Measurements from ENCODE around the gene NID1.

DNA sequence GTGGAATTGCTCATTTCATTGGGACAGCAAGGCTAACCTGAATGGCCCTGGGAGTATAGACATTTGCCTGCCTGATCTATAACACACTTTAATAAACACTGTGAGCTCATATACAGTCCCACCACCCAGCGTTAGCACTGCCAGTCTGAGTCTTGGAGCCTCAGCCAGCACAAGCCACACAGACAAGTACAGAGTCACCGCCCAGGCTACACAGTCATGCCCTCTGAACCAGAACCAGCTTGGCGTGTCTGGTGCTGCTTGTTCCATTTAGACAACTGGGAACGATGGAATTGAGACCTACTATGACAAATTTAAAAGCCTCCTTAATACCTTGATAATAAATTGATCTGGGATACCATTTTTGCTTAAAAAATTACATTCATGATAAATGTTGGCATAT lies 31.6 kb downstream of the NID1 start:
- TF ChIP-seq, protein P1, sequence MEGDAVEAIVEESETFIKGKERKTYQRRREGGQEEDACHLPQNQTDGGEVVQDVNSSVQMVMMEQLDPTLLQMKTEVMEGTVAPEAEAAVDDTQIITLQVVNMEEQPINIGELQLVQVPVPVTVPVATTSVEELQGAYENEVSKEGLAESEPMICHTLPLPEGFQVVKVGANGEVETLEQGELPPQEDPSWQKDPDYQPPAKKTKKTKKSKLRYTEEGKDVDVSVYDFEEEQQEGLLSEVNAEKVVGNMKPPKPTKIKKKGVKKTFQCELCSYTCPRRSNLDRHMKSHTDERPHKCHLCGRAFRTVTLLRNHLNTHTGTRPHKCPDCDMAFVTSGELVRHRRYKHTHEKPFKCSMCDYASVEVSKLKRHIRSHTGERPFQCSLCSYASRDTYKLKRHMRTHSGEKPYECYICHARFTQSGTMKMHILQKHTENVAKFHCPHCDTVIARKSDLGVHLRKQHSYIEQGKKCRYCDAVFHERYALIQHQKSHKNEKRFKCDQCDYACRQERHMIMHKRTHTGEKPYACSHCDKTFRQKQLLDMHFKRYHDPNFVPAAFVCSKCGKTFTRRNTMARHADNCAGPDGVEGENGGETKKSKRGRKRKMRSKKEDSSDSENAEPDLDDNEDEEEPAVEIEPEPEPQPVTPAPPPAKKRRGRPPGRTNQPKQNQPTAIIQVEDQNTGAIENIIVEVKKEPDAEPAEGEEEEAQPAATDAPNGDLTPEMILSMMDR (IDR thresholded peaks at IDR 0.05; ENCODE audit: extremely low read depth in 1 of 2, insufficient read depth in 1 of 2, low read depth in 1 of 2, low read length in 2 of 2), result no peak
- TF ChIP-seq, protein P2, sequence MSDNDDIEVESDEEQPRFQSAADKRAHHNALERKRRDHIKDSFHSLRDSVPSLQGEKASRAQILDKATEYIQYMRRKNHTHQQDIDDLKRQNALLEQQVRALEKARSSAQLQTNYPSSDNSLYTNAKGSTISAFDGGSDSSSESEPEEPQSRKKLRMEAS (IDR thresholded peaks at IDR 0.05; ENCODE audit: insufficient read depth, insufficient read length), result no peak
- TF ChIP-seq POLR2A (IDR thresholded peaks at IDR 0.05; ENCODE audit: low read depth, low read length) (no peak), EZH2 (IDR thresholded peaks at IDR 0.05; ENCODE audit: borderline replicate concordance, low read depth, low read length, severe bottlenecking) (no peak), MYC (IDR thresholded peaks at IDR 0.05; ENCODE audit: low read depth, low read length) (no peak), JUN (IDR thresholded peaks at IDR 0.05; ENCODE audit: borderline replicate concordance, insufficient read depth, insufficient read length, low read depth) (no peak), POLR2AphosphoS5 (IDR thresholded peaks at IDR 0.05; ENCODE audit: insufficient read depth, low read depth, low read length) (no peak), FOS (IDR thresholded peaks at IDR 0.05; ENCODE audit: borderline replicate concordance, insufficient read depth, low read length) (no peak)

Measured in endothelial cell of umbilical vein (primary cell).